Measurements from ENCODE around the gene RMDN2.

- peak; percentile 41 to 82 (median 69) for TF ChIP-seq CTCF (IDR thresholded peaks at IDR 0.05 in 8 of 11, conservative IDR thresholded peaks at IDR 0.05 in 3 of 11)
- no peak for TF ChIP-seq POLR2A (IDR thresholded peaks at IDR 0.05)
These were observed 47.4 kb upstream of the RMDN2 start for GRCh38 chr2:37877457-37878315.
